ENCODE results near the gene SPATA13. TPM values are rescaled to one million over a fixed set of nuclear protein-coding genes. Genes with fewer than 3 reads are reported as not detected.

SPATA13 gene
- total and polyA plus RNA-seq, 2 donors (not counting 1 experiment from before 2014, with no cell fraction given): 5.7 to 8.3 TPM

GRCh38 chr13:24161010-24161775, 673 bp downstream of the SPATA13 start:
- H3K27ac Mint-ChIP-seq: no peak overlapping the region
- peaks cover 18% of the 10 kb centered on the region for H3K4me1 Mint-ChIP-seq
- TF ChIP-seq, protein P1, sequence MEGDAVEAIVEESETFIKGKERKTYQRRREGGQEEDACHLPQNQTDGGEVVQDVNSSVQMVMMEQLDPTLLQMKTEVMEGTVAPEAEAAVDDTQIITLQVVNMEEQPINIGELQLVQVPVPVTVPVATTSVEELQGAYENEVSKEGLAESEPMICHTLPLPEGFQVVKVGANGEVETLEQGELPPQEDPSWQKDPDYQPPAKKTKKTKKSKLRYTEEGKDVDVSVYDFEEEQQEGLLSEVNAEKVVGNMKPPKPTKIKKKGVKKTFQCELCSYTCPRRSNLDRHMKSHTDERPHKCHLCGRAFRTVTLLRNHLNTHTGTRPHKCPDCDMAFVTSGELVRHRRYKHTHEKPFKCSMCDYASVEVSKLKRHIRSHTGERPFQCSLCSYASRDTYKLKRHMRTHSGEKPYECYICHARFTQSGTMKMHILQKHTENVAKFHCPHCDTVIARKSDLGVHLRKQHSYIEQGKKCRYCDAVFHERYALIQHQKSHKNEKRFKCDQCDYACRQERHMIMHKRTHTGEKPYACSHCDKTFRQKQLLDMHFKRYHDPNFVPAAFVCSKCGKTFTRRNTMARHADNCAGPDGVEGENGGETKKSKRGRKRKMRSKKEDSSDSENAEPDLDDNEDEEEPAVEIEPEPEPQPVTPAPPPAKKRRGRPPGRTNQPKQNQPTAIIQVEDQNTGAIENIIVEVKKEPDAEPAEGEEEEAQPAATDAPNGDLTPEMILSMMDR (IDR thresholded peaks at IDR 0.05): no peak
- no peak for TF ChIP-seq EZH2 (IDR thresholded peaks at IDR 0.05; ENCODE audit: borderline replicate concordance, insufficient read depth, low read depth, low read length, poor library complexity, severe bottlenecking)
- H2AFZ ChIP-seq (ENCODE audit: insufficient read depth, low read depth, low read length, poor library complexity, severe bottlenecking): peak overlapping the region; percentile 93
- DNase-seq (no peak), ATAC-seq (ENCODE audit: low read depth) (peak; percentile 25)
- no peaks in the 10 kb centered on the region for H3K79me2 ChIP-seq (ENCODE audit: control insufficient read depth, insufficient read depth, low read length)
- H3K27ac ChIP-seq (ENCODE audit: low read length in 2 of 2): no peak overlapping the region
- H3K4me3 ChIP-seq (ENCODE audit: control extremely low read depth in 1 of 5, extremely low read depth in 1 of 5, insufficient read depth in 1 of 5, low read depth in 2 of 5, low read length in 4 of 5): peak overlapping the region; percentile 6 to 80 (median 74)
- no peaks in the 10 kb centered on the region for H3K9me3 ChIP-seq (ENCODE audit: control extremely low read depth in 1 of 3, control insufficient read depth in 2 of 3, insufficient read depth in 1 of 3, low read length in 2 of 3)
- H4K20me1 ChIP-seq (ENCODE audit: control insufficient read depth, insufficient read depth, low read length, poor library complexity, severe bottlenecking): no peaks in the 10 kb centered on the region
- no peaks in the 10 kb centered on the region for H3K9me3 Mint-ChIP-seq (ENCODE audit: insufficient read depth)
- peaks cover 9 to 20% of the 10 kb centered on the region in 2 donors for H3K4me1 ChIP-seq (ENCODE audit: control insufficient read depth in 2 of 2, insufficient read depth in 2 of 2, low read length in 2 of 2)
- peaks cover 0 to 32% (median 11%) of the 10 kb centered on the region in 4 experiments for H3K27me3 ChIP-seq (replicated peaks in 1 of 4; ENCODE audit: control extremely low read depth in 1 of 4, control insufficient read depth in 3 of 4, insufficient read depth in 4 of 4, low read length in 3 of 4)
- CTCF ChIA-PET: interaction anchor here (0.7 to 2.3 kb wide), 5 partner anchors 21 to 141 kb away, joined by 3 to 11 read pairs (median 4); no protein-coding TSS in a partner anchor
- WGBS (ENCODE audit: insufficient coverage): 1% methylated on average over 43 of the region's 43 CpGs
- intact Hi-C loops (cut with micrococcal nuclease): loop anchor here (2.0 to 5.0 kb wide), 3 partner anchors 56 to 582 kb away; no protein-coding TSS in a partner anchor
- peak overlapping the region; percentile 81 for H3K9ac ChIP-seq (ENCODE audit: low read length)
- H3K36me3 ChIP-seq (replicated peaks in 1 of 2; ENCODE audit: control extremely low read depth in 1 of 2, control insufficient read depth in 1 of 2, extremely low read depth in 1 of 2, insufficient read depth in 2 of 2, low read length in 1 of 2): no peaks in the 10 kb centered on the region
- POLR2A ChIA-PET: interaction anchor here (0.5 kb wide), 1 partner anchor 307 kb away, joined by 5 read pairs; no protein-coding TSS in a partner anchor
- peaks cover 22% of the 10 kb centered on the region for H3K27me3 Mint-ChIP-seq
- H3K4me3 Mint-ChIP-seq: peak overlapping the region; percentile 87
- peak overlapping the region; percentile 100 for H3K4me2 ChIP-seq (replicated peaks; ENCODE audit: low read depth, low read length, poor library complexity, severe bottlenecking)

All from B cell (primary cell).